ENCODE measurements around the gene TRIM2.

TRIM2 gene

DNA sequence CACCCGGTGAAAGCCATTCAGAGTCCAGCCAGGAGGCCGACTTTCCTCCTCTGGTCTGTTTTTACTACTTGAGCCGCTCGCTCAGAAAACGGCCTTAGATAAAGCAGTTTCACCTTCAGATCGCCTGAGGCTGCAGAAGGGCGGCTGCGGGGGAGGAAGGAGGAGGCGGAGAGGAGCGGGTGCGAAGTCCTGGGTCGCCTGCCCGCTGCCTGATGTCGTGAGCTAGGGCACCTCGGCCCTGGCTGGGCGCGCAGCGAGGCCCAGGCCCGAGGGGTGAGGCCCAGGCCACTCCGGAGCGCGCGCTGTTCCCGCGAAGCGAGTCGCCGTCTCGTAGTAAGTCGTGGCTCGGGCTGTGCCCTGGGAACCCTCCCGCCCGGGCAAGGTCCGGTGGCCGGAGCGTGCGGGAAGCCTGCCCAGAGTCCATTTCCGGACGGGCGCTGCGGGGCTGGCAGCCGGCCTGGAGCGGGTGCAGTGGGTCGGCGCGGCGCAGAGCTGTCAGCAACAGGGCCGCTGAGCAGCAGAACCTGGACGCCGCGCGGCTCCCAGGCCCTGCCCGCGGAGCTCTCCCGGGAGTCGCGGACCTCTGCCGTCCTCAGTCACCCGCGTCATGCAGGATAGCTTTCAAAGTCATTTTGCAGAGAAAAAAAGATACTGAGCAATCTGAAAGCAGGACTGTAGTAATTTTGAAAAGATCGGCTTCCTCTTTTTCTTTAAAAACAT is 18.6 kb downstream of the TRIM2 start:
- peak; percentile 77 for DNase-seq (ENCODE audit: low spot score)

DNA sequence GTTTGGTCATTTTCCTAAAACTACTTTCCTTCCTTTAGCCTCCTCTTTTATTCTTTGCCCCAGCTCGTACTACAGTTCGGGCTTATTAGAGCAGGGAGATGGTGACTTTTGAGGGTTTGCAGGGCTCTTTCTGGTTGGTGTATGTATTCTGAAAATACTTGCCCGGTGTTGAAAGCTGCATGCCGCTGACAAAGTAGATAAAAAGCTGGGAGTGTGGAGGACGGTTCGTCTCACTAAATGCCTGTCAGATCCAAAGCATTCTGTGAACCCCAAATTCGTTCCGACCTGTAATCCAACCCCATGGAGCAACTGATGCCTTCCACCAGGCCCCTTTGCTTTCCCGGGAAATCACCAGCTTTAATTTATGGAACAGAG is 19.2 kb downstream of the TRIM2 start:
- no peak for DNase-seq (ENCODE audit: low spot score)

DNA sequence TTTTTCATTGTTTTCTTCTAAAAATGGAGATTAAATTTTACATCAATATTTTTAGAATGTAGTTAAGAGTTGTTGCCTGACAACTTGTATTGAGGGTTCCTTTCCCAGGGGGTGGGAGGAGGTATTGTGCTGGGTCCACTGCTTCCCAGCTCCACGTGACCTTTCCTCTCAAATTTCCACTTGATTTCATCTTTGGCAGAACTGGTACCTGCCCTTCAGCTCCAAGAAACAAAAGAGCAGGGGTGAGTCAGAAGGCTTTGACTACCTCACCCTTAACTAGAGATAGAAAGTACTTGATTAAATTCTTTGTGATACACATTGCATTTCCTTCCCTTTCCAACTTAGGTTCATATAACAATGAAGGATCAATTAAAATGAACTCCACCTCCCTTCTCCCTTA is 19.7 kb downstream of the TRIM2 start:
- peak; percentile 34 for DNase-seq (ENCODE audit: low spot score)

DNA sequence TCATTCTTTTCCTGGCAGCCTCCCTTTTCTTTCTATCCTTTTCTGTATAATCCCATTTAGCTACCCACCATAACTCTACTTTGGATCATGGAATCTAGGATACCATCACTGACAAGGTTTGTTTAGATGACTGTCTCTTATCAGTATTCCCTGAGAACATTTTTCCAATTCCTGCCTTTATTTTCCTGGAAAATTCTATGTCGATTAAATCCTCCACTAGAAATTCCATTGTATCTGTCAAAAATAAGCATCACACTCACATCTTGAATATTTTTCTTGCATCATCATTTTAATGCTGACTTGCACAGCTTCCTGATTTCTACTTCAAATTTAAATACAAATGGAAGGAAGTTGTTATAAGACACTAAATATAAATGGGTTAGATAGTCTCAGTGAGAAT is 20.2 kb downstream of the TRIM2 start:
- no peak for DNase-seq (ENCODE audit: low spot score)

DNA sequence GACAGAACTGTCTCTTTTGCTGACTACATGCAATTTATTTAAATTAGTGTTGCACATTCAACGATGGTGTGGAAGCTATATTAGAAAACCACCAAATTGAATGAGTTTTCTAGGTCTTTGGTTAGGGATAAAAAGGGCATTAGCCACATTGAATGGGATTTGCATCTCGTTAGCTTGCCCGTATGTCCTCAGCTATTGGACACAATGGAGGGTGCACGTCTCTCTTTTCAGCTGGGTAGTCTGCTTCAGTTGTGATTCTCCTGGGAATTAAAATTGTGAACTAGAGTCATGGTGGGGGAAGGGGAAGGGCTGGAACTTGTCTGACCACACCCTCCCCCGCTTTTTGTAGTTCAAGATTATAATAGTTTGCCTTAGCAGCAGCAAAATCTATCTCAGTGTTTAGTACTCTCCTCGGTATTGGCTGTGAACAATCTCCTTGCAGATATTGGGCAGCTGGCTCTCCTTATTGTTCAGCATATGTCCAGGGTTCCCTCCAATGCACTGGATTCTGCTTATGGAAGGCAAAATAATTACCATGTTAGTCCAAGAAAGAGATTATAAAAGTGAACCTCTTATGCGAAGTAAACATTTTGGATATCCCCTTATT is 23.3 kb downstream of the TRIM2 start:
- DNase-seq (ENCODE audit: low spot score): no peak

DNA sequence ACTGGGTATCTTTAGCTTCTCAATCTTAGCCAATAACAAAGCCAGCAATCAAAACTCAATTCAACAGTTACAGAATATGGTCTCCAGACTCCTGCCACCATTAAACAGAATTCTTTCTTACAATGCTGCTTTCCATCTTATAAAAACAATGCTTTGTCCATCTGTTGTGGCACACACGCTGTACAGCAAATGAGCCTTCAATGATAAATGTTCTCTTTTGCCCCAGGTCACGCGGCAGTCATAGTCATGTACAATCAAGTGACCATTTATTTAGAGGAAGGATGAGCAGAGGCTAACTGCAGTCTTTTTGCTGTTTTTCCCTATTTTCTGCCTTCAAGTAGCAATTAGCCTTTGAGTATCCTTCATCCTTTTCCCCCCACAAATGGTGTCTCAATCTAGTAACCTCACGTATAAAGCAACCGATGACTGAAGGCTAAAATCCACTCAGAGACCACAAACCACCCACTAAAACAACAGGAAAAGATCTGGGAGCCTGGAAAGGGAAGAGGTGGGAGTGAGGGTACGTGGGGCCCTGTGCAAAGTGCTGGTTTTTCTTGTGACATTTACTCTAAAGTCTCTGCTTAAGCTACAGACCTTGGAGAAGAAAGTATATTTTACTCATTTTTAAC is 24.4 kb downstream of the TRIM2 start:
- no peak for DNase-seq (ENCODE audit: low spot score)

DNA sequence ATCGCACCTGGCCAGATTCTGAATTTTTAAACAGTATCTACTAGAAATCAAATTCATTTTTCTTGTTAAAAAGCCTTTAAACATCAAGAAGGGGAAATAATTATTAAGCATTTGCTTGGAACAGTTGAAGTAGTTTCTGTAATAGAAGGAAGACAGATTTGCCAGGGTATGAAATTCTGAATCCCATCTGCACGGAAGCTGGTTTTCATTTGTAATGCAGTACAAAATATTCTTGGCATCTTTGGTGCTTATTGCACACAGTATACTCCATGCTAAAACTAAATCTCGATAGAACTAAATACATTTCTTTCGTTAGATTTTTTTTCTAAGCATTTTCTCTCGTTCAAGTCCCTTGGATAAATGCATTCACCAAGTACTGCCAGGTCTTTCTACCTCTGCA is 25.3 kb downstream of the TRIM2 start:
- DNase-seq (ENCODE audit: low spot score): no peak

DNA sequence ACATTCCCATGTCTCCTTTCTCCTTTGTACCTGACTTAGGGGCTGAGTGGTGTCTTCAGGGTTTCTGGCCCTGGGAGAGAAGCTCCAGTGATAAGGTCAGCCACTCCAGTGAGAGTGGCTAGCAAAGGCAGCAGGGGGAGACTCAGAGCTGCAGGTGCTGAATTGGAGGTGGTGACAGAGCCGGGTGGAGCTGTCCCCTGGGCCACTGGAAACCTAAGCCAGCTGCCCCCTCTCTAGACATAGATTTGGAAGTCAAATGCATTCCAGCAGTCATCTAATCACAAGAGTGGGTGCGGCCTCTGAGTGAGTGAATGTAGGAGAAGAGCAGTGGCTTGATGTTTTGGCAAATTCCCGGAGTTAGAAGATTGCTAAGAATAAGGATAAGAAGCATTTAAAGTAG is 28.5 kb downstream of the TRIM2 start:
- DNase-seq (ENCODE audit: low spot score): peak; percentile 27

DNA sequence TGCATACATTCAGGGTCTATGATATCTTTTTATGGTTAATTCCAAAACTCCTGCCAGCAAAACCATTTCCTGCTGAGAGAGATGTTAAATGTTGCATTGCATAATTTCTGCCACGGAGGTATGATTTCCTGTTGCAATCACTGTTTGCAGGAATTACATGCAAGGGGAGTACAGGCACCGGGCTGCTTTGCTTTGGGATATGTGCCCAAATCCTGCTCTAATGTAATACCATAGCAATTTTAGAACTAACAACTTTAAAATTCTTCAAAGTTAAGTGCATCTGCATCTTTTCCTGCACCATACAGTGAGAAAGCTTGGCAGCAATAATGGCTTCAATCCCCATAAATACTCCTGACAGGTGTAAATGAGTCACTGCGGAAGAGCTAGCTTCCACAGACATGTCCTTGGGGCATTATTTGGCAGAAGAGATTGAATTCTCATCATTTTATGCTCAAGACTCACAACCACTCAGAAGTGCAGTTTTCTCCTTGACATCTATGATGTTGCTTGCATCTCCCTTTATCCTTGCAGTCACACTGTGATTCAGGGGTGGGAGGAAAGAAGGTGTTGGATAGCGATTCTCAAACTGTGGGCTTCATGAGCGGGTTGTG is 29.6 kb downstream of the TRIM2 start:
- DNase-seq (ENCODE audit: low spot score): peak; percentile 79

DNA sequence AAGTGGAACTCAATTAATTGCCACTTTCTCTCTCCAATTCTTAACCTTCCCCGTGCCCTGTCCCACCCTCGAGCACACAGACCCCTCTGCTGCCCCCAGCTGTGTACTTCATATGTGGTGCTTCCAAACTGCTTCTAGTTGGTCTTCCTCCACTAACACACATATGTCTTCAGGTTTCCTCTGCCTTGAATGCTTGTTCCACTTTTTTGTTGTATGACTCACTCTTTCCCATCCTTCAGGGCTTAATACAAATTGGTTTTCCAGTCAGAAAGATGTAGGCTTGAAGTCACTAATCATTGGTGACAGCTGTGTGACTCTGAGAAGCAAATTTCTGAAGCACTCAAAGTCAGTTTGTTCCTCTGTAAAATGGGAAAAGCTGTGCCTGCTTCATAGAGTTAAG is 30.6 kb downstream of the TRIM2 start:
- DNase-seq (ENCODE audit: low spot score): peak; percentile 26

DNA sequence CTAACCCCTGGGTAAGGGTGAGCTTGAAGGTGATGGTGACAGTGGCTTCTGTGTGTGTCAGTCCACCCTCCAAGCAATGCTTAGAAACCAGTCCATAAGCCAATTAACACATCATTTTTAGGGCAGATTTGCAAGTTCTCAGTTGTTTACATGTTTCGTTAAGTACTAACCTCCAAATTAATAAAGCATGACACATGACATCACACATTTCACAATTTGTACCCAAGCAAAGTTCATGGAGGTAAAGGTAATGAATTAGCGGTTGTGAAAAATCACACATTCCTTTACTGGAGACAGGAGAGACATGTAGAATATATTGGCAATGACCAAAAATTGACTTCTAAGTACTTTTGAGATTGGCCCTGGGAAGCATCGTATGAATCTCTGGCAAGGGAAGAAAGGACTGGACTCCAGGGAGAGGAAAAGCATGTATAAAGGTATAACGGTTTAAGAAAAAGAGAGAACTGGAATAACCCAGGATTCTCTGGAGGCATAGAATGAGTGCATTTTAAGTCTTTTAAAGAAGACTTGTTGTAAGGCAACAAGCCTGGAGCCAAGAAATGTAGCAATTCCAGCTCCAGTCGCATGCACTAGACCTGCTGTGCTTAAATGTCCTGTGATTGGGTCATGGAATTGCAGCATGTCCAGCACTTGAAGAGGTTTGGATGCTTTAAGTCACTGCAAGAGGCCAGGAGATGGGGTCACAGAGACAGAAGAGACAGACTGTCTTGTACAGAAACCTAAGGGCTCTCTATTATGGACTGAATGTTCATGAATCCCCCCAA is 34.1 kb downstream of the TRIM2 start:
- DNase-seq (ENCODE audit: low spot score): no peak

DNA sequence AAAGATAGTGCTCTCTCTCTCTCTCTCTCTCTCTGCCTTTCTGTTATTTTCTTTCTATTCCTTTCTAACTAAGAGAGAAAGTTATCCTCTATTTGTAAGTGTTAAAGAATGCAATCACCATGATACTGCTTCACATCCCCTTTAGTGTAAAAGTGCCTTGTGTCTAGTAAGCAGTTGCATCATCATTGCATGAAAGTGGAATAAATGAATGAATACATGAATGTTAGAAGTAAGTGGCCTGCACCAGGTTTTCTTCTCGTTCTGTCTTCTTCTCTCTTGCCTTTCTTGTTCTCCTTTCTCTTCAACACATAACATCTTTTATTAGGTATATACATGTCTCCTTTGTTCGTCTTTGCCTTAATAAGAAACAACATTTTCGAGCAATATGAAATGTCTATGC is 35.2 kb downstream of the TRIM2 start:
- DNase-seq (ENCODE audit: low spot score): no peak

DNA sequence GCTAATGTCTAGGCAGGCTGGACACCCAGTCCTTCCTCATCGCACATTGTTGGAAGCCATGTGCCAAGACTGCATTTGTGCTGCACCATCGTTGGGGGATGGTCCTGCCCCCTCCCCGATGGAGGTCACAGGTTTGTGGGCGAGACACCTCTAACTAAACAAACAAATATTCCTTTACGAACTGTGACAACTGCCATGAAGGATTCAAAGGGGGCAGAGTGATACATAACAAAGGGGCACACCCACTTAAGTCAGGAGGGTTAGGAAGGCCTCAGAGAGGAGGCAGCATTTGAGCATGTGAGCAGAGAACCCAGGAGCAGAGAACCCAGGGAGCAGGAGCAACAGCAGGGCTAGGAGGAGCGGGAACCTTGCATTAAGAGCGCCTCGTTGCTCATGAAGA is 37.1 kb downstream of the TRIM2 start:
- no peak for DNase-seq (ENCODE audit: low spot score)

DNA sequence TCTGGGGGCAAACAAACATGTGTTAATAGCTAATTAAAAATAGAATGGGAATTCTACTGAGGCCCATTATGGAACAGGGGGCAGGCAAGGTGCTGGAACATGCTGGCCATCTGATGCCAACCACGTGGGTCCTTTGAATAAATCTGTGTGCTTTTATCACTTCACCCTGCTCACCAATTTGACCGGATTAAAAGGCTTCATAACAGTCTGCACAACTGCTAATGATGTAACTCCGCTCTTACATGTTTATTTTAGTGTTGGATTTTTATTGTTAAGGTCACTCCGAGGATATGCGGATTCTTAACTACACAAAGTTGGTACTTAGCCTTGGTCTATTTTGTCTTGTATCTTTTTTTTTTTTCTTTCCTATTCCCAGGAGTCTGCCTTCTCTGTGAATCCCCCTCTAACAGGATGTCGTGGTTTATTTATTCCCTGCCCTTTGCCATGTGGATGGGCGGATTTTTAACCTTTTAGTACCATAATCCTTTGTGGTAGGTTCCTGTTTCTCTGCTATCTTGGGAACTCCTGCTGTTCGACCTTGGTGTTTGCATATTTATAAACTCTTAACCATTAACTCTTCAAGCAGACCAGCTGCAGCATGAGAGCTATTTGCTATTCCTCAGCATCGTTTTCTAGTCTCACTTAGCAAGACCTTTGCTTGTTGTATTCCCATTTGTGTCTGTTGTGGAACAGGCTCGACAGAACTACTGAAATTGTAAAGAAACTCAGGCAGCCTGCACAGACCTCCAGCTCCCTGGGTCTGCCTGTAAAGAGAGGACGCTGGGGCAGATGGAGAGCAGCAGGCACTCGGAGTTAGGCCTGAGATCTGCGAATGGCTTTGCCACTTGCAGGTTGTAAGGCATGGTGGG is 38.0 kb downstream of the TRIM2 start:
- DNase-seq (ENCODE audit: low spot score): no peak

DNA sequence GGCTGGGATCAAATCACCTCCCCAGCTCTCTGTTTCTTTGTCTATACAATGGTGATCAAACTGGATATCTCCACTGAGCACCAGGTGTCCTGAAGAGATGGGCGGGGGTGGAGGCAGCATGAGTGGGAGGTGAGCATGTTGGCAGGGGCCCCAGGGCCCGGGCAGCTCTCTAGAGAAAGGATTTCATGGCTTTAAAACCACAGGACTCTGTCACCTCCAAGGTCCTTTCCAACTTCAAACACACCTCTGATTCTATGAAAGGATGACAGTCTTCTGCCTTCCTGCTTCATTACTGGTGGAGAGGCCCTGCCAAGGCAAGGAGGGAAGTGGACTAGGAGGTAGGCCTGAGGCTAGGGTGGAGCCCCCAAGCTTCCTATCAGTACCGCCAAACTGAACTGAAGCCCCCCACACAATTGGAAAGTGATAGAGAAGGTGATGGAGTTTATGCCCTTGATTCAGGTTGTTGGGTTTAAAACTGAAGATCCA is 38.6 kb downstream of the TRIM2 start:
- no peak for DNase-seq (ENCODE audit: low spot score)

DNA sequence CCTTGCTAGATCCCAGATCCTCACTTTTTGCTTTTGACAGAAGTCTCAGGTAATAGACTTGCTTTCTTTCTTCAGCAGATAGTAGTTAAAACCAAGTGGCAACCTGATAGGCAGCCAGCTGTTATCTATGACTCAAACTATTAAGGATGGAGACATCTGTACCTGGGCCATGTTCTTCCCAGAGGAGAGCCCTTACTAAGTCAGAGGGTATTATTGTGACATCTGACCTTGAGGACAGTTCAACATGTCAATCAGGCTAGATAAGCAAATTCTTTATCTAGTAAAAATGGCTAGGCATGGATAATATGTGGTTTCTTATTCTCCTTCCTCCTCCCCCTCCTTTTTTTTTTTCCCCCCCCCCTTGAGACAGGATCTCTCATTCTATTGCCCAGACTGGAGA is 39.2 kb downstream of the TRIM2 start:
- DNase-seq (ENCODE audit: low spot score): no peak

DNA sequence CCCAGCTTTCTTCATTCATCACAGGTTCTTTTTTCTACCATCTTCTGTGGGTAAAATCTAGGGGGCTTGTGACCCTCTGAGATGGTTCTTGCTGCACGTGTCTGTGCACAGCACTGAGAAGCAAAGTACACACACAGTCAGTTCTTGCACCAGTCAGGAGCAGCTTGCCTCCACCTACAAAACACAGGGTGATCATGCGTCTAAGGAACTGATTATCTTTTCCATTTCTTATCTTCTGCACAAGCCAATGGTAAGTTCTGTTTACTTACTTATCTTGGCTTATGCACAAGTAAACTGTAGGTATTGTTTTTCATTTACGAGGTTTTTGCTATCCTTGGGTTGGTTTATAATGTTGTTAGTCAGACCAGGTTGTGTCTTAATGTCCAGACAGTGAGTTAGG is 40.7 kb downstream of the TRIM2 start:
- DNase-seq (ENCODE audit: low spot score): no peak

DNA sequence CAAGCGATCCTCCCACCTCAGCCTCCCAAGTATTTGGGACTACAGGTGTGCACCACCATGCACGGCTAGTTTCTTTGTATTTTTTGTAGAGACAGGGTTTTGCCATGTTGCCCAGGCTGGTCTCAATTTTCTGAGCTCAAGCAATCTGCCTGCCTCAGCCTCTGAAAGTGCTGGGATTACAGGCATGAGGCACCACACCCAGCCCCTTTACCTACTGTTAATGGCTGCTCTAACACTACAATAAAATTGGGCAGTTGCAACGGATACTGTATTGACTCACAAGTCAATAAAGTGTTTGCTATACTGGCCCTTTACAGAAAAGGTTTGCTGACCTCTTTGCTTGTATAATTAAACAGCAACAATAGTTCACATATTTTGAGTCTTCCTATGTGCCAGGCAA is 41.5 kb downstream of the TRIM2 start:
- no peak for DNase-seq (ENCODE audit: low spot score)

DNA sequence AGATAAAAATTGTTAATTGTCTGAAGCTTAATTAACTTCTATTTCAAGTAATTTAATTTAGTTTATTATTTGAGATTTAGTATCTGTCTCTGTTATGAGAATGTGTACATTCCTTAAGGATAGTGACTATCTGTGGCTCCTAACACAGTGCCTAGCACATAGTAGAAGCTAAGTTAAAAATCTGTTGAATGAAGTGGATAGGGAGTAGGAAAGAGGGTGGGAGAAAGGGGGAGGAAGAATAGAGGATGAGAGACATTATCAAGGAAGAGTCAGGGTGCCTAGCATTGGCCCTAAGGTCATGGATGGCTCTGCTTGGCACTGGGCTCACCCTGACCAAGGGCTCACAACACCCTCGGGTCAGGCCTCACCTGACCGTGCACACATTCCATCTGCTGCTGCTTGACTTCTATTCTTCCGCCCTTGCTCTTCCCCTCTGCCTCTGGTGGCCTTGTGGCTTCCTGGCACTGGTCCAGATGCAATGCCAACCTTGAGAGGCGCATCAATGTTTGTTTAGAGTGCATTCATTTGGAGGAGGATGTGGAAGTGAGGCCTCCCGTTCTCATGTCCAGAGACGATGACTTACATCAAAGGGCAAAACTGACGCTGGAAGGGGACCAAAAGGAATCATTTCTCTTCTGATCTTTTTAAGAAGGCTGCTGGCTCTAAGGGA is 42.3 kb downstream of the TRIM2 start:
- no peak for DNase-seq (ENCODE audit: low spot score)

DNA sequence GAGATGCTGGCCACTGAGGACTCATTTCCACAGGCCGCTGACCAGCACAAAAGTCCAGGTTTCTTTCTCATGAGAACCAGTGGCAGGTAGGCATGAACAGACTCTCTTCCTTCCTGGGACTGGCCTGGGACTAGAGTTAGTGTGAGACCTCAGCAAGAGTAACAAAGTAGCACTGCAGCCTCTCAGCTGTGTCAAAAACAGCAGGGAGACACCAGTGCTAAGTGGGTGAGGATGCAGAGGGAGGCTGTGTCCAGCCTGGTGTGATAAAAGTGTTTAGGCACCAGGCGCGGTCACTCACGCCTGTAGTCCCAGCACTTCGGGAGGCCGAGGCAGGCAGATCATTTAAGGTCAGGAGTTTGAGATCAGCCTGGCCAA is 42.9 kb downstream of the TRIM2 start:
- no peak for DNase-seq (ENCODE audit: low spot score)

Data from AG20443 (cell line).